GM18520 (cell line): ENCODE measurements around the gene NCR2.

ENCODE experiments used
- ATAC-seq: cut with Tn5 transposase; IDR thresholded peaks from one replicate; pipeline ENCODE4 v1.9.1; 2021; ENCODE audit not compliant: unreplicated experiment

Gene NCR2

DNA sequence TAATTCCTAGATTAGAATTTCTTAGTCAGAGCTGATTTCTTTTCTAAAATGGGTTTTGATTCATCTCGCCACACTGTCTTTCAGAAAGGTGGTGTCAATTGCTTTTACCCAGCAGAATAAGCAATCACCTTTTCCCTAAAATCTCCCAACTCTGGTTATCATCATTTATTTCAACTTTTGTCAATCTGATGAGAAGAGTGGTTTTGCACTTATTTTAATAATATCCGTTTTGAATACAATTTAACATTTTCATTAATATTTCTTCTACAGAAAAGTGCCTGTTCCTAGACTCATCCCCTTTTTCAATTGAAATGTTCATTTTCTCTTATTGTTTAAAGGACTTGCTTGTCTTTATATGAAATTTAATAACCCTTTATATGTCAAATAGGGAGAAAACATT lies 8.2 kb upstream of the NCR2 start:
- no peak for ATAC-seq

DNA sequence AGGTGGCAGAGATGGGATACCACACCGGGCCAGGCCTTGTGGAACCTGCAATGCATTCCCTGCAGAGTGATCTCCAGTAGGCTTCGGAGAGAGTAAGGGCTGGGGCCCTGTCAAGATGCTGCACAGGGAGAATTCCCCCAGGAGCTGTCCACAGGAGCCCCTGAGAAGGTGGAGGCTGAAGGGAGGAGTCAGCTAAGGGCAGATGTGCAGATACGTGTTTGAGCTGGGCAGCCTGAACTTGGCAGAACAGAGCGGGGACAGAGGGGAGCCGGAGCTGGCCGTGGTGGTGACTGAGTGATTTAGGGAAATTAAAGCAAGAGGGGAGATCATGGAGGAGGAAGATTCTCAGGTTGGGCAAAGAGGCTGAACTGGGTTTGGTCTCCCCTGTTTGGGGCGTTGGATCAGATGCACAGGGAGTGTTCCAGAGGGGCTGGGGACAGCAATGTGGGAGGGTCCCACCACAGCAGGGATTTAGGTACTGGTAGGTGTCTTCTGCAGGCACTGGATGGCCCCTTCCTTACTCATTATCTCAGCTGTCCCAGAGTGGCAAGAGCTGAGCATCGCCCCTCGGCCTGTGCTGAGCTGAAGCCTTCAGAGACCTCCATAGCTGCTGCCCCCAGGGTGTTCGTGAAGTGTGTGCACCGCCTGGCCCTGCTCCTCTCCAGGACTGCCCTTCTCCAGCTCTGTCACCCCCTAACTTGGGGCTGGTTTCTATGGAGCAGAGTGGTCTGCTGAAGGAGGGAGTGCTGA lies 3.8 kb upstream of the NCR2 start:
- no peak for ATAC-seq

DNA sequence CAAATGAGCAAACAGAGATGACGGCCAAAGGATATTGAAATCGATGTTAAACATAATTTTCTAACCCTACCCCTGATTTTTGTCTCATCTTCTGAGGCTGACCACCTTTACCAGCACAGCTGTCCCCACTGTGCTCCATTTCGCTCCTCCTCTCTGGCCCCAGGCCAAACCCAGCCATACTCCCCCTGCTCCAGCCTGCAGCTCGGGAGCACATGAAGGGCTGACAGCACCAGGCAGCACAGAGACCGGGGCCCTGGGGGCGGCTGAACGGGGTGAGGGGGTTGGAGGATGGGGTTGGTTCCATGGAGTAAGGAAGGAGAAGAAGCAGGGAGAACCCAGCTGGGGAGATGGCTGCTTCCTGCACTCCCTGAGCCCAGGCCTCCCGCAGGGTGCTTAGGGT lies 3.2 kb upstream of the NCR2 start:
- no peak for ATAC-seq

DNA sequence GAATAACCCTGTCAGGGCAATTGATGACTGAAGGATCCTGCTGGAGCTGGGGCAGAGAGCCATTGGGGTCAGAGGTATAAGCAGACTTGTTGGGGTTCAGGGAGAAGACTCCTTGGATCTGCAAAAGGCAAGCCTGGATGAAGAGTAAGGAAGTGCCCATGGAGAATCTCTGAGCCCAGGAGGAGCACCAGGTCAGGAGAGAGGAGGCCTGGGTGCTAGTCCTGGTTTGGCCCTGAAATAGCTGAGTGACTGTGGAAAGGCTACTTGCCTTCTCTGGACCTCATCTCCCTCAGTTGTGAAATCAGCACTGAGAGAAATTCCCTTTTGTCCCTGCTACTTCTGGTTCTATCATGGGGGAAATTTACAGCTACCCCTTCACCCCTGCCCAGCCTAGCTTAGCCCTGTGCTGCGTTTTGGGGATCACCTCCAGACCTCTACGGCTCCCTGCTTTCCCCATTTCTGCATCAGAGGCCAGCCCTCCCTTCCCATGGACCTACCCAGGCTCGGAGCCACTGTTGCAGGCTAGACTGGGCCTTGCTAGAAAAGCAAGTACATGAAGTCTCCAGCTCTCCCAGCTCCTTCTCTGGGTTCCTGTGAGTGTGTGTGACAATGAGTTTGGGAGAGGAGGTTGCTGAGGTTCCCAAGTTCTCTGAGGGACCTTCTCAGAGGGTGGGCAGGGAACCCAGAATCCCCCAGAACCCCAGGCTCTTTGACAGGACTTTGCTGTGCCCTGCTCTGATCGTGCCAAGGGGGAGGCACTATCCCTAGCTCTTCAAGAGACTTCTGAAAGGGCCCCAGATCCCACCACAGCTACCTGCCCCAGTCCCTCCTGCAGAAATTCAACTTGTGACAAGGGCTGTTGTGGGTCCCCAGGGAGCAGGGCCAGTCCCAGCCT lies 2.3 kb upstream of the NCR2 start:
- no peak for ATAC-seq

DNA sequence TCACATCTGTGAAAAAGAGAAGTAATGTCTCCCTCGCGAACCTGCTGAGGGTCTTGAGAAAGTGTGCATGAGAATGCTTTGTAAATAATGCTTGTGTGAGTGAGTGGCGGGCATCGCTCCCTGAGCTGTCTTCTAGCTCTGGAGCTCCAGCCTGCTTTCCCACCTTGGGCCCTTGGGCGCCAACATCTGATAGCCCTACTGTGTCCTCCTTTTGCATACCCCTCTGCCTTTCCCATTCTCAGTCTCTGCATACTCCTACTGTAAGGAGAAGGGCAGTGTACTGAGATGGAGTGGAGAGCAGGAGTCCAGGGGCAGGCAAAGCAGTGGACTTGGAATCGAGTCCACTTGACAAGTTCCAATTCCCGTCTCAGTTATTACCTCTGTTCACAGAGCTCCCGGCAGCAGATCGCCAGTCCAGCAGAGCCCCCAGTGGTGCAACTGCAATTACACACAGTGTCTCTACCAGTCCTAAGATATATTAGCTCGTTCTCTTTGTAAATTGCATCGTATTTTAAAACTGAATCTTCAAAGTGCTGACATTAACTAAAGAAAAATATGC lies 847 bp upstream of the NCR2 start:
- ATAC-seq, result no peak

GRCh38 chr6:41335943-41336342 lies 535 bp downstream of the NCR2 start:
- ATAC-seq, result no peak

GRCh38 chr6:41336824-41337223 lies 1.4 kb downstream of the NCR2 start:
- ATAC-seq, result no peak

DNA sequence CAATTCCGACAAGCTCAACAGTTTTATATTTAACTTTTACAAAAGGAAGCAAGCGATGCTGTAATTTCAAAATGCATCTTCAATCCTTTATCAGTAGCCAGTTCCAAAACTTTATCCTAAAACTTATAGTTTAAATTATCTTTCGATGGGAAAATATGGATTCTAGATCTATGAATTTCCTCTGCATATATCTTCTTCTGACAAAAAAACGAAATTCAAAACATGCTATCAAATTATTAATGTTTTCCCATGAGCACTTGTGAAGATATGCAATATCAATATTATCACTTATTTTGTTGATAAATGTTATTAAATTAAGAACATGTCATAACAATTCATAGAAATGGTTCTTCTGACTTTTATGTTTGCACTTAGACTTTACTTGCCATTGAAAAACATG lies 2.3 kb downstream of the NCR2 start:
- ATAC-seq, result no peak

GRCh38 chr6:41338659-41339058 lies 3.3 kb downstream of the NCR2 start:
- no peak for ATAC-seq

GRCh38 chr6:41341580-41341979 lies 6.2 kb downstream of the NCR2 start:
- no peak for ATAC-seq

- no peak for ATAC-seq
These were observed 6.8 kb downstream of the NCR2 start for GRCh38 chr6:41342241-41342640.

GRCh38 chr6:41343641-41344187 lies 8.3 kb downstream of the NCR2 start:
- ATAC-seq, result no peak

- ATAC-seq, result no peak
These were observed 9.5 kb downstream of the NCR2 start for GRCh38 chr6:41344876-41345275.

DNA sequence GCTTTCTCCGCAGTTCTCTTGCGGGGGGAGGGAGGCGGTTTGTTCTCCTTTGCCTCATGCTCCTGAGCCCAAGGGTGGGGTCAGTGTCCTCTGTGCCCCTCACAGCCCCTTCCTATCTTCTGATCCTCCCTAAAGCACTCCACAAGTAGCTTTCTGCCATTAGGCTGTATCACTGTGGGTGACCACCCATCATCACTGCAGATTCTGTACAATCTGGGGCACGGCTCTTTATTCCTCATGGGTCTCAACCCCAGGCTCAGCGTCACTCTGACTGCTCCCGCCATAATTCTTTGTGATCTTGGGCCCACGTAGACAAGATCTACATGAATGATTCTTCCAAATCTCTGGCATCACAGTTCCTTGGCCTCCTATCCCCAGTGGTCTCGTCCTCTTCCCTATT lies 10.5 kb downstream of the NCR2 start:
- no peak for ATAC-seq

GRCh38 chr6:41346441-41346840 lies 11.0 kb downstream of the NCR2 start:
- no peak for ATAC-seq

GRCh38 chr6:41347378-41348050 lies 12.1 kb downstream of the NCR2 start:
- ATAC-seq, result no peak

GRCh38 chr6:41348934-41349333 lies 13.5 kb downstream of the NCR2 start:
- no peak for ATAC-seq

- no peak for ATAC-seq
These were observed 17.0 kb downstream of the NCR2 start for GRCh38 chr6:41352396-41352795.

DNA sequence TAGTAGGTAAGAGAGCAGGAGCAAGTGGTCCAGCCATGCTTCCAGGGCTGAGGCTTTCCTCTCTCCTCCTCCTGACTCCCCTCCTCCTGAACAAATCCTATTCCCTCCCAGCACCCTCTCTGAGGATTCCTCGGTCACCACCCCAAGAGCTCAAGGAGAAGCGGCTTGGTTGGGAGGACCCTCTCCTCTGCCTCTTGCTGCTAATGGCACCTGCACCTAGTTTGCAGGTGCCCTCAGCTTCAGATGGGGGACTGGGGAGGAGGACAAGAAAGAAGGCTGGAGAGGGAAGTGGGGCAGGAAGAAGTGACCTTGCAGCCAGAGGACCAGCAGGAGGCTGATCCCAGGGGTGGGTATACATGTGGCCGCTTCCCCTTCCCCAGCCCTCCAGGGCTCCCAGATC lies 17.5 kb downstream of the NCR2 start:
- no peak for ATAC-seq

DNA sequence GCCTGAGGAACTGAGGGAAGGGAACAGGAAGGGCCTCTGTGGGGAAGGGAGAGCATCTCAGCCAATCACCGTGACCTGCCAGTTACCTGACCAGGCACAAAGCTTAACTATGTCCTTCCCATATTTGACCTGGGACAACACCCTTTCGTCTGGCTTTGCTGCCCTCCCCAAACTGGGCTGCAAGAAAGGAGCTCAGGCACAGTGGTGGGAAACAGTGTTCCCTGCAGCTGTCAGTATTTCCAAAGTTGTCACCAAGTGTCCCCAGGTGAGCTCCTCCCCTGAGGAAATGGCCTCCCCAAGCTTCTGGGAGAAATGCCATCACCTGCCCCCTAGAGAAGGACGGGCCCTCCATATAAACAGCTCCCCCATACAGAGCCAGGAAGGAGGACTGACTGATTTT lies 17.9 kb downstream of the NCR2 start:
- ATAC-seq, result no peak

DNA sequence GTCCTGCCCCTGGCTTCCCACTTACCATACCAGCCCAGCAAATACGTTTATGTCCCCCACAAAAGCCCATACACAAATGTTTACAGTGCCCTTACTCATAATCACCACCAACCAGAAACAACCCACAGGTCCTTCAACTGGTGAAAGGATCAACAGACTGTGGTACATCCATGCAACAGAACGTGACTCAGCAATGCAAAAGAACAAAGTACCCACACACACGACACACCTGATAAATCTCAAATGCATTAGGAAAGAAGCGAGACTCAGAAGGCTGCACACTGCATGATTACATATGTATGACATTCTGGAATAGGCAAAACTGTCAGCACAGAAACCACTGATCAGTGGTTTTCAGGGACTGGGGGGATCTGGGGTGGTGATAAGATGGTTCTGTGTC lies 20.5 kb downstream of the NCR2 start:
- ATAC-seq, result no peak
